Neural progenitor cell (in vitro differentiated cells): ENCODE data around the gene SNX25.

Experiments used
- EZH2 ChIP-seq: fragments of 200-600 bp; sonication (generic); IDR thresholded peaks from 2 replicates; pipeline ENCODE4 v1.6.1; 2017; ENCODE audit warnings: antibody characterized with exemption, mild to moderate bottlenecking, moderate library complexity
- TF ChIP-seq, protein P1 (sequence below): fragments of 200-600 bp; sonication (generic); IDR thresholded peaks from 2 replicates; pipeline ENCODE4 v1.5.1; 2017; ENCODE audit warnings: antibody characterized with exemption, mild to moderate bottlenecking

DNA sequence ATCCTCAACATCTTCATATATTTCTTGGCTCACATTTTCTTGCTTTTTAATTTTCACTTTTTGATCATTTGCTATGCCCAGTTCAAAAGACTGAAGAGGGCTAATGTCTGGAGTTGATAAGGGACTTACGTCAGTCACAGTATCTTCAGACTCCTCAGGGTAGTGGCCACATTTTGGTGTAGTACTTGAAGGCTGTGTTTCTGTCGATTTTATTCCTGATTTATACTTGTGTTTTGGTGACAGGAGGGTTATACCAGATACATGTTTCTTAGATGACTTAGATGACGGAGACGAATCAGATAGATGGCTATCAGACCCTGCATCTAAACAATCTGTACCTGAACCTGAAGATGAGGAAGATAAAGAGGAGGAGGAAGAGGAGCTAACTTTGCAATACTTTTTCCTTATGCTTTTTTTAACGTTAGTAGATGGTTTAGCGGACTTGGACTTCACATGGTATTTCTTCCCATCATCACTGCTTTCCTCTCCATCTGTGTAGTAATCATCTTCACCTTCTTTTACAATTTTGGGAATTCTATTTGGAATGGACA lies 19.0 kb upstream of the SNX25 start:
- TF ChIP-seq, protein P1, sequence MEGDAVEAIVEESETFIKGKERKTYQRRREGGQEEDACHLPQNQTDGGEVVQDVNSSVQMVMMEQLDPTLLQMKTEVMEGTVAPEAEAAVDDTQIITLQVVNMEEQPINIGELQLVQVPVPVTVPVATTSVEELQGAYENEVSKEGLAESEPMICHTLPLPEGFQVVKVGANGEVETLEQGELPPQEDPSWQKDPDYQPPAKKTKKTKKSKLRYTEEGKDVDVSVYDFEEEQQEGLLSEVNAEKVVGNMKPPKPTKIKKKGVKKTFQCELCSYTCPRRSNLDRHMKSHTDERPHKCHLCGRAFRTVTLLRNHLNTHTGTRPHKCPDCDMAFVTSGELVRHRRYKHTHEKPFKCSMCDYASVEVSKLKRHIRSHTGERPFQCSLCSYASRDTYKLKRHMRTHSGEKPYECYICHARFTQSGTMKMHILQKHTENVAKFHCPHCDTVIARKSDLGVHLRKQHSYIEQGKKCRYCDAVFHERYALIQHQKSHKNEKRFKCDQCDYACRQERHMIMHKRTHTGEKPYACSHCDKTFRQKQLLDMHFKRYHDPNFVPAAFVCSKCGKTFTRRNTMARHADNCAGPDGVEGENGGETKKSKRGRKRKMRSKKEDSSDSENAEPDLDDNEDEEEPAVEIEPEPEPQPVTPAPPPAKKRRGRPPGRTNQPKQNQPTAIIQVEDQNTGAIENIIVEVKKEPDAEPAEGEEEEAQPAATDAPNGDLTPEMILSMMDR = no peak
- TF ChIP-seq EZH2 = no peak
